ENCODE results near the gene GPR107. TPM values are rescaled to one million over a fixed set of nuclear protein-coding genes. Genes with fewer than 3 reads are reported as not detected.

Gene GPR107
- total and polyA plus RNA-seq, 8 donors: 5.1 to 19.8 (median 15.1) TPM

DNA sequence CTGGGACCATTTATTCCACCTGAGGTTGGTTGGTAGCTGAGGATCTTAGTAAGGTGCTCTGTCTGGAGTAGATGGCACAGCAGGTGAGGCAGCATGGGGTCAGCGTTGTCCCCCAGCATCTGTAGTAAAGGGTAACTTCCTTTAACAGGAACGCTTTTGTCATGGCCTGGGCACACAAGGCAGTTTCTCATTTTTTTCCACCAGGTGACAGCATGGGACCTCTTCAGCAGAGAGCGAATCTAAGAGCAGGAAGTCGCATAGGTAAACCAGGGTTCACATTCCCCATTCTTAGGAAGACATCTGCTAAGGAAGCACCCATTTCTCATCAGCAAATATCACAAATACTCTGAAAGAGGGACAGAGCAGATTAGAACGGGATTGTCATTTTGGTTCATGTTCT is 56.5 kb downstream of the GPR107 start:
- peaks cover 0 to 4% (median 0%) of the 10 kb centered on the region in 3 donors for H3K36me3 ChIP-seq
- H3K9me3 ChIP-seq: no peaks in the 10 kb centered on the region
- no peaks in the 10 kb centered on the region for H3K4me1 ChIP-seq
- no peaks in the 10 kb centered on the region for H3K27me3 ChIP-seq
- no peak for ATAC-seq
- TF ChIP-seq, protein P1, sequence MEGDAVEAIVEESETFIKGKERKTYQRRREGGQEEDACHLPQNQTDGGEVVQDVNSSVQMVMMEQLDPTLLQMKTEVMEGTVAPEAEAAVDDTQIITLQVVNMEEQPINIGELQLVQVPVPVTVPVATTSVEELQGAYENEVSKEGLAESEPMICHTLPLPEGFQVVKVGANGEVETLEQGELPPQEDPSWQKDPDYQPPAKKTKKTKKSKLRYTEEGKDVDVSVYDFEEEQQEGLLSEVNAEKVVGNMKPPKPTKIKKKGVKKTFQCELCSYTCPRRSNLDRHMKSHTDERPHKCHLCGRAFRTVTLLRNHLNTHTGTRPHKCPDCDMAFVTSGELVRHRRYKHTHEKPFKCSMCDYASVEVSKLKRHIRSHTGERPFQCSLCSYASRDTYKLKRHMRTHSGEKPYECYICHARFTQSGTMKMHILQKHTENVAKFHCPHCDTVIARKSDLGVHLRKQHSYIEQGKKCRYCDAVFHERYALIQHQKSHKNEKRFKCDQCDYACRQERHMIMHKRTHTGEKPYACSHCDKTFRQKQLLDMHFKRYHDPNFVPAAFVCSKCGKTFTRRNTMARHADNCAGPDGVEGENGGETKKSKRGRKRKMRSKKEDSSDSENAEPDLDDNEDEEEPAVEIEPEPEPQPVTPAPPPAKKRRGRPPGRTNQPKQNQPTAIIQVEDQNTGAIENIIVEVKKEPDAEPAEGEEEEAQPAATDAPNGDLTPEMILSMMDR (IDR thresholded peaks at IDR 0.05): no peak
- no peak for FAIRE-seq
- 94 to 99% methylated on average over 5 of the region's 5 CpGs for whole genome bisulfite sequencing, 2 donors
- intact Hi-C loops (cut with DNase I): no loop called here
- DNase-seq: no peak
- no peak overlapping the region for H3K27ac ChIP-seq
- no peak overlapping the region for H3K4me3 ChIP-seq

DNA sequence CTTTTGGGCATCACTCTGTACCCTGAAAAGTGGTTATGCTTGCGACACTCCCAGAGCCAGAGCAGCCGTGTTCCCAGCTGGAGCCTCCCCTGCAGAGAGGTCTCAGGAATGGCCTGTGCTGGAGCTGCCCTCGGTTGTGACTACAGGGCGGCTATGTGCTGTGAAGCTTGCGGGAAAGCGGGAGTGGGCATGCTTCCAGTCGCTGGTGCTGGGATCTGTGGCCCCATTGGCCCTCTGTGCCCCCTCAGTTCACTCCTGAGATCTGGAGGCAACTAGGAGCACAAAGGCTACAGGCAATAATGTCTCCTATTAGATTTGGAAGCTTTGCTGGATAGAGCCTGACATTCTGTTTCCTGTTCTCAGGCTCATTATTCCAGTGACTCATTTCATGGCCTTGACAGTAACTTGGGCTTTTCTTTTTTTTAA is 56.9 kb downstream of the GPR107 start:
- no peaks in the 10 kb centered on the region for H3K9me3 ChIP-seq
- FAIRE-seq (no peak), DNase-seq (no peak), ATAC-seq (no peak)
- no peaks in the 10 kb centered on the region for H3K4me1 ChIP-seq
- no peak overlapping the region for H3K27ac ChIP-seq
- peaks cover 0 to 4% (median 0%) of the 10 kb centered on the region in 3 donors for H3K36me3 ChIP-seq
- H3K27me3 ChIP-seq: no peaks in the 10 kb centered on the region
- intact Hi-C loops (cut with DNase I): no loop called here
- TF ChIP-seq, protein P1 (IDR thresholded peaks at IDR 0.05): no peak
- H3K4me3 ChIP-seq: no peak overlapping the region
- WGBS, 2 donors: 87 to 91% methylated on average over 7 of the region's 7 CpGs

DNA sequence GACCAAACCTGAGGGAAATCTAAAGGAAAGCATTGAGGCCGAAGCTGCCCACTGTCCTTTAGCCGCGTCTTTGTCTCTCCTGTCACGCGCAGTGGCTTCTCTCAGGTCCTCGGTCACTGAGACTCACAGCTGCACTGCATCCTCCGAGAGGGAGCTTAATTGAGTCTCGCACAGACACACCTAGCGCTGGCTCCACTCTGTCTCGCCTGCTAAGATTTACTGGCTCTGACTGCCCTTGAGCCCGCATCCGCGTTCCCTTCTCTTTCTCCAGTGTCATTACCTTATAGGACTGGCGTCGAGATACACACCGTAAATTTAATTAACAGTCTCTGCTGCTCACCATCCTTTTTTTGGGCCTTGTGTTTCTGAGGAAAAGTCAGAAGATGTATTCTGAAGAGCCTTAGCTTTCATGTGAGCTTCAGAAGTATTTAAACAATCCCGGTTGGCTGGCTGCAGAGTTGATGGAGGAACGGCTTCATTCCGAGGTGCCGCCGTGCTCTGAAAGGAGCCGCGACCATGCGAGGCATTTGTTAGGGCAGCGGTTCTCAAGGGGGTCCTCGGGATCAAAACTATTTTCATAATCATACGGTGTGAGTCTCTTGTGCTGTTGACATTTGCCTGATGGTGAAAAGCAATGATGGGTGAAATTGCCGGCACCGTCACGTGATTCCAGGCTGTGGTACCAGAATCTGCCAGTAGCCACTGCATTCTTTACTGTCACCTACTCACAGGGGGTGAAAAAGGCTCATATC is 58.3 kb downstream of the GPR107 start:
- H3K27me3 ChIP-seq: no peaks in the 10 kb centered on the region
- no peak for FAIRE-seq
- no peak for DNase-seq
- intact Hi-C loops (cut with DNase I): no loop called here
- TF ChIP-seq, protein P1 (IDR thresholded peaks at IDR 0.05): no peak
- no peak overlapping the region for H3K4me3 ChIP-seq
- no peak overlapping the region for H3K27ac ChIP-seq
- H3K9me3 ChIP-seq: no peaks in the 10 kb centered on the region
- H3K36me3 ChIP-seq: peaks cover 0 to 4% (median 0%) of the 10 kb centered on the region in 3 donors
- 90 to 91% methylated on average over 30 of the region's 30 CpGs for WGBS, 2 donors
- ATAC-seq: no peak
- H3K4me1 ChIP-seq: no peaks in the 10 kb centered on the region

DNA sequence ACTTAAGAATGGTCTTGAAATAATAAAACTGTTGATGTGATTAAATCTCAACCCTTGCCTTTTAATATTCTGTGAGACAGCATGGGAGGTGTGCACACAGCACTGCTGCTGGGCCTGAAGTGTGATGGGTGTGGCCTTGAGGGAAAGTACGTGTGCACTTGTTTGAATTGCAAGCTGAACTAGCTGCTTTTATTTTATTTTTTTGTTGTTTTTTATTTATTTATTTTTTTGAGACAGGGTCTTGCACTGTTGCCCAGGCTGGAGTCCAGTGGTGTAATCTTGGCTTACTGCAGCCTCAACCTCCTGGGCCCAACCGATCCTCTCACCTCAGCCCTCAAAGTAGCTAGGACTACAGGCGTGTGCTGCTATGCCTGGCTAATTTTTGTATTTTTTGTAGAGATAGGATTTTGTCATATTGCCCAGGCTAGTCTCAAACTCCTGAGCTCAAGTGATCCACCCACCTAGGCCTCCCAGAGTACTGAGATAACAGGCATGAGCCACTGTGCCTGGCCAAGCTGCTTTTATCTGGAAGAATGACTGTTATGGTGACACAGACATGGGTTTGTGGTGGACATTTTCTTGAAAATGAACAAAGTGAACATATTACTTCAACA is 58.9 kb downstream of the GPR107 start:
- intact Hi-C loops (cut with DNase I): no loop called here
- no peaks in the 10 kb centered on the region for H3K27me3 ChIP-seq
- ATAC-seq: no peak
- H3K9me3 ChIP-seq: no peaks in the 10 kb centered on the region
- FAIRE-seq: no peak
- peaks cover 0 to 4% (median 0%) of the 10 kb centered on the region in 3 donors for H3K36me3 ChIP-seq
- H3K4me1 ChIP-seq: no peaks in the 10 kb centered on the region
- H3K4me3 ChIP-seq: no peak overlapping the region
- TF ChIP-seq, protein P1 (IDR thresholded peaks at IDR 0.05): no peak
- no peak for DNase-seq
- WGBS, 2 donors: 80% methylated on average over 3 of the region's 3 CpGs
- H3K27ac ChIP-seq: no peak overlapping the region

DNA sequence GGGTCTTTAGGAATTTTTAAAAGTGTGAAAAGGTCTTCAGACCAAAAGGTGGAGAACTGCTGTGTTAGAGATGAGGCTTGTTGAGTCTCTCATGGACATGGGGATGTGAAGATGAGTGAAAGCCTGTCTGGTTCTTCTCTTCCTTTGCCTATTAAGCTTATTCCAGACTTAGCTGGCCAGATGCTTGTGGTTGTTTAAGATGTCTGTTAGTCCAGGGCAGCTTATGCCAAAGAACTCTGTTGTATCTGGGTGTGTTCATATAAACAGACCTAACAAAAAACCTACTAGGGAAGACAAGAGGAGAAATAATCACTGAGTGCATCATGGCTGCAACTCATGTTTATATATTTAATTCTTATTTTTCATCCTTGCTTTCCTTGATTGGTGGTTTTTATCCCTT is 61.0 kb downstream of the GPR107 start:
- H3K9me3 ChIP-seq: no peaks in the 10 kb centered on the region
- TF ChIP-seq, protein P1 (IDR thresholded peaks at IDR 0.05): no peak
- no peak for DNase-seq
- H3K36me3 ChIP-seq: no peaks in the 10 kb centered on the region
- intact Hi-C loops (cut with DNase I): no loop called here
- no peak for FAIRE-seq
- H3K4me3 ChIP-seq: no peak overlapping the region
- no peaks in the 10 kb centered on the region for H3K4me1 ChIP-seq
- no peak for ATAC-seq
- H3K27ac ChIP-seq: no peak overlapping the region
- no peaks in the 10 kb centered on the region for H3K27me3 ChIP-seq

Data from pancreas (tissue), 10 donors.